IMR-90 (cell line): ENCODE data around the gene ZSCAN23. TPM values are rescaled to one million over a fixed set of nuclear protein-coding genes. Genes with fewer than 3 reads are reported as not detected.

Experiments used
- ATAC-seq: fragments of 200-7000 bp; cut with Tn5 transposase; 2 replicates; pipeline ENCODE4 v1.9.1; 2020; ENCODE audit warnings: low read depth, mild to moderate bottlenecking, moderate library complexity
- BruUV-seq: library from RNA; stranded (reverse); fragments of 400-500 nt; replicated peaks from 2 replicates; lab custom pipeline; 2021; lab: Mats Ljungman, UMichigan
- CTCF ChIA-PET: fragments of 300-600 bp; formaldehyde crosslinking; extraction: SDS; loops from one replicate; lab custom pipeline; 2021; ENCODE audit warnings: antibody characterized with exemption; lab: Yijun Ruan, JAX
- POLR2A ChIA-PET: fragments of 300-600 bp; sonication (Branson Sonifier 250); formaldehyde crosslinking; loops from one replicate; lab custom pipeline; 2022; ENCODE audit warnings: antibody characterized with exemption; ENCODE audit not compliant: unreplicated experiment; lab: Charles Lee
- DNase-seq: peaks from one replicate; pipeline ENCODE4 v3.0.0; 2013
- H2AFZ ChIP-seq: replicated peaks from 2 replicates; pipeline ENCODE3; 2013; ENCODE audit warnings: low read length, mild to moderate bottlenecking; ENCODE audit not compliant: poor library complexity
- H2AK5ac ChIP-seq: 2 replicates; pipeline ENCODE4 v1.6.1; 2013; ENCODE audit warnings: low read depth, low read length, inconsistent platforms
- H2AK9ac ChIP-seq: replicated peaks from 2 replicates; pipeline ENCODE3; 2013; ENCODE audit warnings: mild to moderate bottlenecking, low read depth, low read length, moderate library complexity; ENCODE audit not compliant: poor library complexity
- H2BK120ac ChIP-seq: 2 replicates; pipeline ENCODE4 v1.6.1; 2013; ENCODE audit warnings: low read depth, low read length, inconsistent platforms
- H2BK15ac ChIP-seq: 3 replicates; pipeline ENCODE4 v1.6.1; 2013; ENCODE audit warnings: low read depth, low read length, inconsistent platforms
- H2BK20ac ChIP-seq: 2 replicates; pipeline ENCODE4 v1.6.1; 2013; ENCODE audit warnings: low read depth, mild to moderate bottlenecking, inconsistent platforms, low read length, moderate library complexity
- H2BK5ac ChIP-seq: 2 replicates; pipeline ENCODE4 v1.6.1; 2013; ENCODE audit warnings: mild to moderate bottlenecking, low read depth, low read length, inconsistent platforms; ENCODE audit not compliant: poor library complexity, severe bottlenecking
- H3K14ac ChIP-seq: replicated peaks from 2 replicates; pipeline ENCODE4 v1.6.1; 2013; ENCODE audit warnings: low read depth, low read length, inconsistent platforms
- H3K18ac ChIP-seq: 2 replicates; pipeline ENCODE4 v1.6.1; 2013; ENCODE audit warnings: low read depth, low read length, control low read depth
- H3K23ac ChIP-seq: 2 replicates; pipeline ENCODE4 v1.6.1; 2013; ENCODE audit warnings: low read depth, low read length, inconsistent platforms
- H3K27ac ChIP-seq: 2 replicates; pipeline ENCODE4 v1.5.1; 2013; ENCODE audit warnings: mild to moderate bottlenecking, control low read depth, low read length; ENCODE audit not compliant: insufficient read depth
- H3K27me3 ChIP-seq: 2 replicates; pipeline ENCODE4 v1.6.1; 2013; ENCODE audit warnings: low read length; ENCODE audit not compliant: control insufficient read depth, insufficient read depth
- H3K36me3 ChIP-seq: 2 replicates; pipeline ENCODE4 v1.6.1; 2013; ENCODE audit warnings: low read length, mixed read lengths; ENCODE audit not compliant: control insufficient read depth, insufficient read depth
- H3K4ac ChIP-seq: 2 replicates; pipeline ENCODE4 v1.6.1; 2013; ENCODE audit warnings: low read depth, low read length, inconsistent platforms
- H3K4me1 ChIP-seq: 2 replicates; pipeline ENCODE4 v1.6.1; 2013; ENCODE audit warnings: low read length, mixed read lengths; ENCODE audit not compliant: control insufficient read depth, insufficient read depth
- H3K4me2 ChIP-seq: 2 replicates; pipeline ENCODE4 v1.6.1; 2013; ENCODE audit warnings: low read depth, mild to moderate bottlenecking, control low read depth, low read length, moderate library complexity
- H3K4me3 ChIP-seq: 2 replicates; pipeline ENCODE4 v1.5.1; 2013; ENCODE audit warnings: low read depth, mild to moderate bottlenecking, control low read depth, low read length, moderate library complexity; ENCODE audit not compliant: insufficient read depth
- H3K56ac ChIP-seq: 2 replicates; pipeline ENCODE4 v1.6.1; 2013; ENCODE audit warnings: low read length, inconsistent platforms; ENCODE audit not compliant: insufficient read depth; ENCODE audit errors: extremely low read depth
- H3K79me1 ChIP-seq, 2 experiments: 2 replicates each; pipeline ENCODE4 v1.6.1; 2013; ENCODE audit warnings: low read length in 2 of 2, inconsistent platforms in 1 of 2, low read depth in 1 of 2
- H3K9ac ChIP-seq: 2 replicates; pipeline ENCODE4 v1.6.1; 2013; ENCODE audit warnings: low read depth, low read length, control low read depth
- H3K9me1 ChIP-seq: 2 replicates; pipeline ENCODE4 v1.6.1; 2013; ENCODE audit warnings: low read length, inconsistent platforms; ENCODE audit not compliant: insufficient read depth
- H3K9me3 ChIP-seq: 2 replicates; pipeline ENCODE4 v1.6.1; 2013; ENCODE audit warnings: low read length; ENCODE audit not compliant: control insufficient read depth, insufficient read depth
- H4K20me1 ChIP-seq: 2 replicates; pipeline ENCODE4 v1.6.1; 2013; ENCODE audit warnings: low read length, inconsistent platforms; ENCODE audit not compliant: insufficient read depth
- H4K5ac ChIP-seq: 2 replicates; pipeline ENCODE4 v1.6.1; 2013; ENCODE audit warnings: mild to moderate bottlenecking, low read depth, low read length, control low read depth
- H4K8ac ChIP-seq, 2 experiments: 2 replicates each; pipeline ENCODE4 v1.6.1; 2013; ENCODE audit warnings: low read depth in 2 of 2, low read length in 2 of 2, control low read depth in 1 of 2, inconsistent platforms in 1 of 2
- H4K91ac ChIP-seq: 2 replicates; pipeline ENCODE4 v1.6.1; 2013; ENCODE audit warnings: low read depth, low read length, inconsistent platforms; ENCODE audit not compliant: insufficient read depth
- BHLHE40 ChIP-seq: fragments of 150-350 bp; IDR thresholded peaks from 2 replicates; pipeline ENCODE4 v1.6.1; 2016; ENCODE audit warnings: mild to moderate bottlenecking, low read depth, low read length
- CEBPB ChIP-seq: IDR thresholded peaks from 2 replicates; pipeline ENCODE4 v1.6.1; 2012; ENCODE audit warnings: low read depth, low read length, improper control_type of control experiment
- CHD1 ChIP-seq: IDR thresholded peaks from 2 replicates; pipeline ENCODE4 v1.6.1; 2012; ENCODE audit warnings: low read depth, low read length, improper control_type of control experiment
- FOS ChIP-seq: fragments of 150-350 bp; IDR thresholded peaks from 2 replicates; pipeline ENCODE4 v1.6.1; 2016; ENCODE audit warnings: low read depth, low read length
- MAFK ChIP-seq: IDR thresholded peaks from 2 replicates; pipeline ENCODE4 v1.6.1; 2012; ENCODE audit warnings: low read depth, low read length, improper control_type of control experiment
- MAZ ChIP-seq: IDR thresholded peaks from 2 replicates; pipeline ENCODE4 v1.6.1; 2012; ENCODE audit warnings: low read depth, mild to moderate bottlenecking, low read length, improper control_type of control experiment, moderate library complexity, borderline replicate concordance
- MXI1 ChIP-seq: IDR thresholded peaks from 2 replicates; pipeline ENCODE4 v1.6.1; 2012; ENCODE audit warnings: low read depth, mild to moderate bottlenecking, low read length, moderate library complexity, borderline replicate concordance
- NFE2L2 ChIP-seq: fragments of 150-350 bp; IDR thresholded peaks from 2 replicates; pipeline ENCODE4 v1.6.1; 2016; ENCODE audit warnings: low read depth, mild to moderate bottlenecking, low read length
- POLR2A ChIP-seq: IDR thresholded peaks from 2 replicates; pipeline ENCODE4 v1.6.1; 2012; ENCODE audit warnings: mild to moderate bottlenecking, low read depth, low read length
- RAD21 ChIP-seq: IDR thresholded peaks from 2 replicates; pipeline ENCODE4 v1.6.1; 2012; ENCODE audit warnings: low read length, improper control_type of control experiment
- RCOR1 ChIP-seq: IDR thresholded peaks from 2 replicates; pipeline ENCODE4 v1.6.1; 2012; ENCODE audit warnings: mild to moderate bottlenecking, low read length, improper control_type of control experiment; ENCODE audit not compliant: insufficient replicate concordance
- RFX5 ChIP-seq: IDR thresholded peaks from 2 replicates; pipeline ENCODE4 v1.8.0; 2012; ENCODE audit warnings: low read depth, mild to moderate bottlenecking, low read length, moderate library complexity
- SMC3 ChIP-seq: fragments of 150-350 bp; IDR thresholded peaks from 2 replicates; pipeline ENCODE4 v1.6.1; 2016; ENCODE audit warnings: low read depth, mild to moderate bottlenecking, antibody characterized with exemption, low read length, moderate library complexity
- WGBS, 2 experiments: methylation state at CpG; one replicate each; pipeline versions ENCODE4 v1.1.5 to v1.1.7; 2013; ENCODE audit warnings: missing lambda C conversion rate in 2 of 2; ENCODE audit not compliant: insufficient read length in 1 of 2; ENCODE audit errors: extremely low coverage in 2 of 2; 5-methylcytosine and 5-hydroxymethylcytosine counted together
- dilution Hi-C: fragments of 300-500 bp; cut with HindIII; formaldehyde crosslinking; loops from one replicate; pipeline ENCODE4 v1.14.3; 2018; ENCODE audit warnings: low sequenced_read_pairs; ENCODE audit not compliant: unreplicated experiment
- in situ Hi-C: fragments of 300-500 bp; cut with MboI; formaldehyde crosslinking; loops from 3 replicates; pipeline ENCODE4 v1.14.3; 2019; ENCODE audit warnings: low sequenced_read_pairs, inconsistent platforms, mixed read lengths
- intact Hi-C: fragments of 100-400 bp; cut with micrococcal nuclease; formaldehyde crosslinking; loops from 2 replicates; pipeline ENCODE4 v1.10.0; 2022
- polyA plus RNA-seq, 3 experiments: library from polyadenylated mRNA; depleted of rRNA; stranded (reverse); fragments of >200 nt; gene quantifications; 2 replicates each; pipeline ENCODE4 v1.2.3, GENCODE V29; 2012; ENCODE audit warnings: low replicate concordance in 1 of 3
- total RNA-seq: library from RNA; depleted of rRNA; stranded (reverse); fragments of >200 nt; gene quantifications from 2 replicates; pipeline ENCODE4 v1.2.3, GENCODE V29; 2012
- TF ChIP-seq, protein P1 (sequence below): fragments of 150-350 bp; IDR thresholded peaks from 2 replicates; pipeline ENCODE4 v1.6.1; 2017; ENCODE audit warnings: mild to moderate bottlenecking, antibody characterized with exemption, low read length, low read depth
- TF ChIP-seq, protein P2 (sequence below): fragments of 150-350 bp; IDR thresholded peaks from 2 replicates; pipeline ENCODE4 v1.6.1; 2016; ENCODE audit warnings: low read depth, mild to moderate bottlenecking, low read length, moderate library complexity, borderline replicate concordance
- TF ChIP-seq, protein P3 (sequence below): conservative IDR thresholded peaks from 2 replicates; pipeline ENCODE4 v1.5.1; 2012; ENCODE audit warnings: mild to moderate bottlenecking, low read depth, low read length, improper control_type of control experiment

ZSCAN23 gene
- total and polyA plus RNA-seq, 2 of the 4 experiments (the other 2 are of a cell fraction), result 1.7 to 8.4 TPM

DNA sequence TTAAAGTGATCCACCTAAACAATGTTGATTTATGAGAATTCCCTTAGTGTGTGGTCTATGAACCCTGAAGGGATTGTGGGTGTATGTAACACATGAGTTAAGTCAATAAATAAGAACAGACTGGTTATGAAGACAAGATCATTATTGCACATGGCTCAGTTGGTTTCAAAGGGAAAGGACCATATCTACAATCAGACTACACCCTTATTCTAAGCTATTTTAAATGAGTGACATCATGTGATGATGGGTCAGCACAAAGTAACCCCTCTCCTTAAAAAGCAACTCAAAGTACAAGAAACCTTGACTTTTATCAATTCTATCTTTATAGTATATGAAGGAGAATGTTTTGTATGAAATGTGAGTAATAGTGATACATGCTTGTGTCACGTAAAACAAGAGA is 15.3 kb upstream of the ZSCAN23 start:
- Histone ChIP-seq H3K4me3 (no peak overlapping the region), H3K27ac (no peak overlapping the region), H2BK5ac (no peak overlapping the region), H3K27me3 (0 out of 2 replicates have a peak, but pooled peaks cover 2% of the 10 kb centered on the region), H2BK20ac (no peak overlapping the region), H2BK15ac (no peak overlapping the region), H4K8ac (no peak overlapping the region), H4K91ac (no peak overlapping the region), H3K4me1 (no peaks in the 10 kb centered on the region), H3K4ac (no peak overlapping the region), H3K18ac (no peak overlapping the region), H4K5ac (no peak overlapping the region), H3K9me1 (no peaks in the 10 kb centered on the region), H3K9ac (no peak overlapping the region), H3K36me3 (no peaks in the 10 kb centered on the region), H3K14ac (no peak overlapping the region), H3K56ac (no peak overlapping the region), H2BK120ac (no peak overlapping the region), H4K20me1 (no peaks in the 10 kb centered on the region), H2AK5ac (no peak overlapping the region), H3K79me1 (no peaks in the 10 kb centered on the region), H3K4me2 (no peak overlapping the region), H3K9me3 (no peaks in the 10 kb centered on the region), H2AK9ac (no peak overlapping the region), H3K23ac (no peak overlapping the region), H2AFZ (no peak overlapping the region)
- in situ Hi-C loops, result no loop called here
- no CpG with 5 or more reads among the region's 1 CpG for WGBS, 2 experiments
- CTCF ChIA-PET, result no interaction called here
- intact Hi-C loops, result no loop called here
- POLR2A ChIA-PET, result no interaction called here
- dilution Hi-C loops, result no loop called here
- DNase-seq, result no peak
- no peak for ATAC-seq
- TF ChIP-seq MAFK, result no peak
- TF ChIP-seq FOS, result no peak
- TF ChIP-seq, protein P1, sequence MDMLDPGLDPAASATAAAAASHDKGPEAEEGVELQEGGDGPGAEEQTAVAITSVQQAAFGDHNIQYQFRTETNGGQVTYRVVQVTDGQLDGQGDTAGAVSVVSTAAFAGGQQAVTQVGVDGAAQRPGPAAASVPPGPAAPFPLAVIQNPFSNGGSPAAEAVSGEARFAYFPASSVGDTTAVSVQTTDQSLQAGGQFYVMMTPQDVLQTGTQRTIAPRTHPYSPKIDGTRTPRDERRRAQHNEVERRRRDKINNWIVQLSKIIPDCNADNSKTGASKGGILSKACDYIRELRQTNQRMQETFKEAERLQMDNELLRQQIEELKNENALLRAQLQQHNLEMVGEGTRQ, result no peak
- TF ChIP-seq RAD21, result no peak
- no peak for TF ChIP-seq MXI1
- TF ChIP-seq, protein P2, sequence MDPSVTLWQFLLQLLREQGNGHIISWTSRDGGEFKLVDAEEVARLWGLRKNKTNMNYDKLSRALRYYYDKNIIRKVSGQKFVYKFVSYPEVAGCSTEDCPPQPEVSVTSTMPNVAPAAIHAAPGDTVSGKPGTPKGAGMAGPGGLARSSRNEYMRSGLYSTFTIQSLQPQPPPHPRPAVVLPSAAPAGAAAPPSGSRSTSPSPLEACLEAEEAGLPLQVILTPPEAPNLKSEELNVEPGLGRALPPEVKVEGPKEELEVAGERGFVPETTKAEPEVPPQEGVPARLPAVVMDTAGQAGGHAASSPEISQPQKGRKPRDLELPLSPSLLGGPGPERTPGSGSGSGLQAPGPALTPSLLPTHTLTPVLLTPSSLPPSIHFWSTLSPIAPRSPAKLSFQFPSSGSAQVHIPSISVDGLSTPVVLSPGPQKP, result no peak
- no peak for TF ChIP-seq CHD1
- TF ChIP-seq RCOR1, result no peak
- no peak for TF ChIP-seq MAZ
- no peak for TF ChIP-seq POLR2A
- no peak for TF ChIP-seq BHLHE40
- no peak for TF ChIP-seq CEBPB
- TF ChIP-seq RFX5, result no peak
- no peak for TF ChIP-seq SMC3
- TF ChIP-seq NFE2L2, result no peak
- TF ChIP-seq, protein P3, sequence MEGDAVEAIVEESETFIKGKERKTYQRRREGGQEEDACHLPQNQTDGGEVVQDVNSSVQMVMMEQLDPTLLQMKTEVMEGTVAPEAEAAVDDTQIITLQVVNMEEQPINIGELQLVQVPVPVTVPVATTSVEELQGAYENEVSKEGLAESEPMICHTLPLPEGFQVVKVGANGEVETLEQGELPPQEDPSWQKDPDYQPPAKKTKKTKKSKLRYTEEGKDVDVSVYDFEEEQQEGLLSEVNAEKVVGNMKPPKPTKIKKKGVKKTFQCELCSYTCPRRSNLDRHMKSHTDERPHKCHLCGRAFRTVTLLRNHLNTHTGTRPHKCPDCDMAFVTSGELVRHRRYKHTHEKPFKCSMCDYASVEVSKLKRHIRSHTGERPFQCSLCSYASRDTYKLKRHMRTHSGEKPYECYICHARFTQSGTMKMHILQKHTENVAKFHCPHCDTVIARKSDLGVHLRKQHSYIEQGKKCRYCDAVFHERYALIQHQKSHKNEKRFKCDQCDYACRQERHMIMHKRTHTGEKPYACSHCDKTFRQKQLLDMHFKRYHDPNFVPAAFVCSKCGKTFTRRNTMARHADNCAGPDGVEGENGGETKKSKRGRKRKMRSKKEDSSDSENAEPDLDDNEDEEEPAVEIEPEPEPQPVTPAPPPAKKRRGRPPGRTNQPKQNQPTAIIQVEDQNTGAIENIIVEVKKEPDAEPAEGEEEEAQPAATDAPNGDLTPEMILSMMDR, result no peak
- BruUV-seq, result no TSS peak
